SU-DHL-6 (cell line): ENCODE results near the gene SAFB.

Experiments
- H2AFZ ChIP-seq: fragments of 200-600 bp; sonication (generic); 2 replicates; pipeline ENCODE4 v1.6.1; 2014; ENCODE audit warnings: low read depth, mild to moderate bottlenecking, moderate library complexity, mixed read lengths, antibody characterized with exemption, low read length; ENCODE audit not compliant: severe bottlenecking
- H3F3A ChIP-seq: fragments of 200-600 bp; shearing (Covaris generic); 2 replicates; pipeline ENCODE4 v1.6.0; 2016; ENCODE audit warnings: antibody characterized with exemption, mild to moderate bottlenecking; ENCODE audit not compliant: insufficient read depth
- H3K27ac ChIP-seq: fragments of 200-600 bp; sonication (generic); 2 replicates; pipeline ENCODE4 v1.5.1; 2016; ENCODE audit warnings: low read depth, mild to moderate bottlenecking, low read length, moderate library complexity, mixed read lengths
- H3K27me3 ChIP-seq: fragments of 200-600 bp; sonication (generic), shearing (Covaris generic); 2 replicates; pipeline ENCODE4 v1.6.0; 2014; ENCODE audit warnings: mild to moderate bottlenecking, low read length
- H3K36me3 ChIP-seq: fragments of 200-600 bp; sonication (generic); 2 replicates; pipeline ENCODE4 v1.6.1; 2014; ENCODE audit warnings: mild to moderate bottlenecking, low read length, mixed read lengths
- H3K4me2 ChIP-seq: fragments of 300-600, 200-600 bp; shearing (Covaris generic), sonication (generic); 2 replicates; pipeline ENCODE4 v1.6.0; 2014; ENCODE audit warnings: low read length, low read depth, mild to moderate bottlenecking; ENCODE audit not compliant: poor library complexity, severe bottlenecking
- H3K4me3 ChIP-seq: fragments of 200-600 bp; sonication (generic); 2 replicates; pipeline ENCODE4 v1.5.1; 2014; ENCODE audit warnings: antibody characterized with exemption, low read length, mild to moderate bottlenecking, mixed read lengths; ENCODE audit not compliant: insufficient read depth, poor library complexity, severe bottlenecking
- H3K79me2 ChIP-seq: fragments of 200-600 bp; sonication (generic); 2 replicates; pipeline ENCODE4 v1.6.1; 2014; ENCODE audit warnings: mild to moderate bottlenecking, low read length, moderate library complexity; ENCODE audit not compliant: insufficient read depth
- H3K9ac ChIP-seq: fragments of 200-600 bp; sonication (generic); 2 replicates; pipeline ENCODE4 v1.7.0; 2014; ENCODE audit warnings: mild to moderate bottlenecking, low read length
- H3K9me2 ChIP-seq: fragments of 200-600 bp; sonication (generic); replicated peaks from 2 replicates; pipeline ENCODE4 v1.6.1; 2014; ENCODE audit warnings: low read length; ENCODE audit not compliant: insufficient read depth
- H3K9me3 ChIP-seq: fragments of 200-600 bp; sonication (generic); 2 replicates; pipeline ENCODE4 v1.6.1; 2014; ENCODE audit warnings: low read length, mixed read lengths; ENCODE audit not compliant: insufficient read depth
- H4K20me1 ChIP-seq: fragments of 200-600 bp; sonication (generic); 2 replicates; pipeline ENCODE4 v1.6.1; 2014; ENCODE audit warnings: low read depth, mild to moderate bottlenecking, antibody characterized with exemption, low read length, moderate library complexity, mixed read lengths
- EZH2phosphoT487 ChIP-seq: fragments of 200-600 bp; sonication (generic), shearing (Covaris generic); conservative IDR thresholded peaks from 2 replicates; pipeline ENCODE4 v1.6.1; 2018; ENCODE audit warnings: mild to moderate bottlenecking, antibody characterized with exemption, low read length, moderate library complexity, mixed read lengths
- TF ChIP-seq, protein P1 (sequence below): fragments of 200-600 bp; sonication (generic); IDR thresholded peaks from one replicate; pipeline ENCODE4 v1.5.1; 2017; ENCODE audit warnings: antibody characterized with exemption, mild to moderate bottlenecking, low read length, moderate library complexity; ENCODE audit not compliant: insufficient read depth, poor library complexity, severe bottlenecking

The SAFB gene

DNA sequence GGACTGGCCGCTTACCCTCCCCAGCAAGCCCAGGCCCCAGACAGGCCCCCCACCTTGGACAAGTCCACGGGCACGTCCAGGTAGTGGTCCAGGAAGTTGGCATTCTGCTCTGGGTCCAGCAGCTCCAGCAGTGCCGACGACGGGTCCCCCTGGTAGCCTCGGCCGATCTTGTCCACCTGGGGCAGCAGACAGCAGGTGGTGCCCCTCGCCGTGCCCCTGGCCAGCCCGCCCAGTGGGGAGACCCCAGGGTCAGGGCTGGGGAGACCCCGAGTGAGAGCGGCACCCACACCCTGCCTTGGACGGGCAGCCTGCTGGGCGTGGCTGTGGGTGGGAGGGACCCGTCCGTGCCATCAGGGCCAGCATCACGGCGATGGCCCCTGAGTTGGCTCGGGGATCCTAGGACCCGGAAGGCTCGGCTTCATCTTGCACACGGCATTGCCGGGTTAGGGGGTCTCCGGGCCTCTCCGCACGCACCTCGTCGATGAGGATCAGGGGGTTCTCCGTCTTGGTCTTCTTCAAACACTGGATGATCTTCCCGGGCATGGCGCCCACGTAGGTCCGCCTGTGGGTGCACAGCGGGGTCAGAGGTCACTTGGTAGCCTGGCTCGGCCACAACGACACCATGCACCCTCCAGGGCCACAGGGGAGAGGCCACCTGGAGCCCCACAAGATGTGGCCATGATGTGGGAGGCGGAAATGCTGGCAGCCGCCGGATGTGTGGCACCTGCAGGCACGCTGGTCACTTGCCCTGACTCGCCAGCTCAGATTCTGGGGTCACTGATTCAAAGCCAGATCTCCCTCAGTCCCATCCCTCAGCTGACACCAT, 73.5 kb downstream of the SAFB start:
- Histone ChIP-seq H3K9me3 (no peaks in the 10 kb centered on the region), H3K9ac (no peak overlapping the region), H3K79me2 (peaks cover 17% of the 10 kb centered on the region), H3K27ac (0 out of 2 replicates have a peak overlapping the region, but pooled peaks have one; percentile 7), H3K36me3 (no peaks in the 10 kb centered on the region), H3K9me2 (no peaks in the 10 kb centered on the region), H3F3A (peaks cover 31% of the 10 kb centered on the region), H3K27me3 (no peaks in the 10 kb centered on the region), H2AFZ (no peak overlapping the region), H3K4me3 (no peak overlapping the region), H3K4me2 (no peak overlapping the region), H4K20me1 (no peaks in the 10 kb centered on the region; the same call in 1 of the 2 replicates)
- TF ChIP-seq, protein P1, sequence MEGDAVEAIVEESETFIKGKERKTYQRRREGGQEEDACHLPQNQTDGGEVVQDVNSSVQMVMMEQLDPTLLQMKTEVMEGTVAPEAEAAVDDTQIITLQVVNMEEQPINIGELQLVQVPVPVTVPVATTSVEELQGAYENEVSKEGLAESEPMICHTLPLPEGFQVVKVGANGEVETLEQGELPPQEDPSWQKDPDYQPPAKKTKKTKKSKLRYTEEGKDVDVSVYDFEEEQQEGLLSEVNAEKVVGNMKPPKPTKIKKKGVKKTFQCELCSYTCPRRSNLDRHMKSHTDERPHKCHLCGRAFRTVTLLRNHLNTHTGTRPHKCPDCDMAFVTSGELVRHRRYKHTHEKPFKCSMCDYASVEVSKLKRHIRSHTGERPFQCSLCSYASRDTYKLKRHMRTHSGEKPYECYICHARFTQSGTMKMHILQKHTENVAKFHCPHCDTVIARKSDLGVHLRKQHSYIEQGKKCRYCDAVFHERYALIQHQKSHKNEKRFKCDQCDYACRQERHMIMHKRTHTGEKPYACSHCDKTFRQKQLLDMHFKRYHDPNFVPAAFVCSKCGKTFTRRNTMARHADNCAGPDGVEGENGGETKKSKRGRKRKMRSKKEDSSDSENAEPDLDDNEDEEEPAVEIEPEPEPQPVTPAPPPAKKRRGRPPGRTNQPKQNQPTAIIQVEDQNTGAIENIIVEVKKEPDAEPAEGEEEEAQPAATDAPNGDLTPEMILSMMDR = no peak
- no peak for TF ChIP-seq EZH2phosphoT487

DNA sequence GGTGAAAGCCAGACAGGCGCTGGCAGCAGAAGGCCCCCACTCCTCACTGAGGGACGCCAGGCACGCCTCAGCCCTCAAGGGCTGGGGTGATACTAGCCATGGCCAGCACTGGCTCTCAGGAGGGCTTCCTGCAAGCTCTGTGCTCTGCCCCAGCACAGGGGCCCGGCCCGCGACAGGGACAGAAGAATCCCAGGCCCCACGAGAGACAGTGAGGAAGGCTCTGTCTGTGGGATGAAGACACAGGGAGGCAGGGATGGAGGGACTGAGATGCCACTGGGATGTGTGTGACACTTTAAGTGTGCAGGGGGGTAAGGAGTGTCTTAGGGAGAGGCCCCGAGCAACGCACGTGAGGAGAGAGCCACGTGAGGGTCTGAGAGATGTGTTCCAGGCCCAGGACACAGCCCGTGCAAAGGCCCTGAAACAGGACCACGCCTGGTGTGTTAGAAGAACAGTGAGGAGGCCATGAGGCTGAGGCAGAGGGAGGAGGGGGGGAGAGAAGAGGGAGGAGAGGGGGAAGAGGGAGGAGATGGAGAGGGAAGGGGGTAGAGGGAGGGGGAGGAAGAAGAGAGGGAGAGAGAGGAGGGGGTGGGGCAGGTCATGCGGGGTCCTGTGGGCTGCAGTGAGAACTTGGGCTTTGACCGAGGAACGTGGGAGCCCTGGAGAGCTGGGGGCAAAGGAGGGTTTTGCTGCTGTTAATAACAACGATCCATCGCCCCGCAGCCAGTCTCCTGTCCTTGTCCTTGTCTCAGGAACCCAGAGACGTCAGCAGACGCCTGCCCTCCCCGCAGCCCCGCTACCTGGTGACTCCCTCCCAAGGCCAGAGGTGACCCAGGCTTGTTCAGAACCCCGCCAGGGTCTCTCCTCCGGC, 74.4 kb downstream of the SAFB start:
- Histone ChIP-seq H3K27ac (0 out of 2 replicates have a peak overlapping the region, but pooled peaks have one; percentile 7), H2AFZ (no peak overlapping the region), H3K36me3 (no peaks in the 10 kb centered on the region), H3K9me2 (no peaks in the 10 kb centered on the region), H3K9me3 (no peaks in the 10 kb centered on the region), H3K4me3 (no peak overlapping the region), H3K27me3 (no peaks in the 10 kb centered on the region), H4K20me1 (no peaks in the 10 kb centered on the region; the same call in 1 of the 2 replicates), H3K9ac (no peak overlapping the region), H3K4me2 (no peak overlapping the region), H3K79me2 (peaks cover 10% of the 10 kb centered on the region), H3F3A (peaks cover 31% of the 10 kb centered on the region)
- no peak for TF ChIP-seq EZH2phosphoT487
- TF ChIP-seq, protein P1 = no peak

DNA sequence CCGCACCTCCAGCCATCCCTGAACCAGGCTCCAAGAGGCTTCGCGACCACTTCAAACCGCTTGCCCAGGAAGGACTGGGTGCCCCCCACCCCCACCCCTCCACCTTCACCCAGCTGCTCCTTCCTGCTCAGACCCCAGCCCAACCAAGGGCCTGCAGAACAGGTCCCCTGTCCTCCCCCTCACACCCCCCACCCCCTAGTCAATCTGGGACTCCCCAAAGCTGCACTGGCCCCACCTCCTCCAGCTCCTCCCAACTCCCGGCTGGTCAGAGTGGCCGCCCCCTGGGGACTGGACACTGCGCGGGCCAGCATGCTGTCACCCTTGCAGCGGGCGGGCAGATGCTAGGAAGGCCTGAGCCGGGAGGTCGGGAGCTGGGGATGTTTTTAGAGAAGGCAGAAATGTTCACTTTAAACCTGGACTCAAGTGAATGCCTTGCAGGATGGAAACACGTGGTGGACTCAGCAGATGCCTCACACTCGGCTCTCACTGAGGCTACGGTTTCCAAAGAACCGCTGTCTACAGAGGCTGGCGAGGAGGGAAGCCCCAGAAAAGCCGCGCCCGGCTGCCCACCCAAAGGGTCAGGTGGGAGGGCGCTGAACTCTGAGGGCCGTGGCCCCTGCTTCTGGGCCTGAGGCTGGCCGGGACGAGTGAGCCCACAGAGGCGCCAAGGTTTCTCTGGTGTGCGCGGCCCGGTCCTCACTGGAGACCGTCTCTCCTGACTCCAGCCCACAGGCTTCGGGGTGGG, 75.2 kb downstream of the SAFB start:
- H4K20me1 ChIP-seq = no peaks in the 10 kb centered on the region; the same call in 1 of the 2 replicates
- no peak overlapping the region for H3K4me3 ChIP-seq
- no peak overlapping the region for H2AFZ ChIP-seq
- TF ChIP-seq, protein P1 = no peak
- no peak for TF ChIP-seq EZH2phosphoT487
- H3K9me2 ChIP-seq = no peaks in the 10 kb centered on the region
- peaks cover 26% of the 10 kb centered on the region for H3F3A ChIP-seq
- no peaks in the 10 kb centered on the region for H3K9me3 ChIP-seq
- no peak overlapping the region for H3K9ac ChIP-seq
- H3K4me2 ChIP-seq = no peak overlapping the region
- H3K79me2 ChIP-seq = 0 out of 2 replicates have a peak, but pooled peaks cover 2% of the 10 kb centered on the region
- H3K27me3 ChIP-seq = no peaks in the 10 kb centered on the region
- no peak overlapping the region for H3K27ac ChIP-seq
- H3K36me3 ChIP-seq = no peaks in the 10 kb centered on the region
